Measurements from ENCODE around the gene EXOC3. TPM values are rescaled to one million over a fixed set of nuclear protein-coding genes. Genes with fewer than 3 reads are reported as not detected.

The EXOC3 gene
- polyA plus RNA-seq, 3 donors: 47.2 to 74.3 (median 58.4) TPM

DNA sequence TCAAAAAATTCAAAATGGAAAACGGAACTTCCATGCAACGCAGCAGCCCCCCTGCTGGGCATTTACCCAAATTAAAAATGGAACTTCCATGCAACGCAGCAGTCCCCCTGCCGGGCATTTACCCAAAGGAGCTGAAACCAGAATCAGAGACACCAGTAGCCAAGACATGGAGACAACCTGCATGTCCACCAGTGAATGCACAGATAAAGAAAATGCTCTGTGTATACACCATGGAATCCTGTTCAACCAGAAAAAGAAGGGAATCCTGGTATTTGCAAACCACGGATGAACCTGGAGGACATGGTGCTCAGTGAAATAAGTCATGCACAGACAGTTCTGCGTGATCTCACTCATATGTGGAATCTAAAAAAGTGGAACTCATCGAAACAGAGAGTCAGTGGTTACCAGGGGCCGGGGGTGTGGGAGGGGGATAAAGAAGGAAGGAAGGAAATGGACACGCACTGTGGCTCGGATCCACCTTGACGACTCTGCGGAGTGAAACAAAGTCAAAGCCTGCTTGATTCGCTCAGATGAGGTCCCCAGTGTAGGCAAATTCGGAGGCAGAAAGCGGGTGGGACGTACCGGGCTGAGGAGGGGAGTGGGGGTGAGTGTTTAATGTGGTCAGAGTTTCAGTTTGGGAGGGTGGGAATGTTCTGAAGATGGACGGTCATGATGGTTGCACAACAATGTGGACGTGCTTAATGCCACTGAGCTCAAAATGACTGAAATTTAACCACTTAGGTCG, 40.2 kb upstream of the EXOC3 start:
- DNase-seq (ENCODE audit: extremely low read depth in 1 of 11, low read depth in 9 of 11, low spot score in 4 of 11): no peak

DNA sequence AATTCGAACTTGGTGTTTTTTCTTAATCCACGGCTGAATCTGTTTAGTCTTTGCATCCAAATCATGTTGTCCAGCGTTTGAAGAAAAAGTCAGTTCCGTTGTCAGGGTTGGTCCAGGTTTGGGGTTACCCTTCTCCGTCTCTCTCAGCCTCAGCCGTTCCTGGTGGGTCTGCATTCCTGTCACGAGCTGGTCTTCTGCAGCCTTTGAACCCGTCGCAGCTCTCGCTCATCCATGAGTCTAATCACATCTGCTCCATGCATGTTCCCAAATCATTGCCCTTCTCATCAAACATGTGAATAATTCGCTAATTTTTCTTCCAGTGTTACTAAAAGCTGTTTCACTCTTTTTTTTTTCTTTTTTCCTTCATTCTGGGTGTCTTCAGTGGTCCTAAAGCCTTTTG, 39.0 kb upstream of the EXOC3 start:
- DNase-seq (ENCODE audit: extremely low read depth in 1 of 11, low read depth in 9 of 11, low spot score in 4 of 11): no peak

DNA sequence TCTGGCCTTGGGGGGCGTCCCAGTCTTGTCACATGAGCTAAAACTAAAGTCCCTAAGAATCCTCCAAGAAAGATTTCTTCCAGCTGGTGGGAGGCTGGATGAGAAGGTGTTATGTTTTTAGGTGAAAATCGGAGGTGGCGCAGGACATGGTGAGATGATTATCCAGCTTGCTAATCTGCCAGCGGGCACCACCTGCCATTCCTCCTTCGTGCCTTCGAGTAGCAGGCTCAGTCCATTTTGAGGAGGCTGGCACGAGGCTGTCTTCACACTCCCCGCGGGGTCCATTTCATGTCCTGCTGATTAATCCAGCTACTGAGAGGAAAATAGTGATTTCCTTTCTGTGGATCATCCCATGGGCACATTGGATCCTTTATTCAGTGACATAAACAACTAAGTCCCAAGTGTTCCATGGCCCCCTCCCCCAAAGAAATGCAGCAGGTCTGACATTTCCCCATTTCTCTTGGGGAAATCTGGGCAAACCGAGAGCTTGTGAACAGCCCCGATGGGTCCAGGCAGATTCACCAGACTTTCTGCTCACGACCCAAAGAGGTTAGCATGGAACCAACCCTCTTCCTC, 38.2 kb upstream of the EXOC3 start:
- no peak for DNase-seq (ENCODE audit: extremely low read depth in 1 of 11, low read depth in 9 of 11, low spot score in 4 of 11)

DNA sequence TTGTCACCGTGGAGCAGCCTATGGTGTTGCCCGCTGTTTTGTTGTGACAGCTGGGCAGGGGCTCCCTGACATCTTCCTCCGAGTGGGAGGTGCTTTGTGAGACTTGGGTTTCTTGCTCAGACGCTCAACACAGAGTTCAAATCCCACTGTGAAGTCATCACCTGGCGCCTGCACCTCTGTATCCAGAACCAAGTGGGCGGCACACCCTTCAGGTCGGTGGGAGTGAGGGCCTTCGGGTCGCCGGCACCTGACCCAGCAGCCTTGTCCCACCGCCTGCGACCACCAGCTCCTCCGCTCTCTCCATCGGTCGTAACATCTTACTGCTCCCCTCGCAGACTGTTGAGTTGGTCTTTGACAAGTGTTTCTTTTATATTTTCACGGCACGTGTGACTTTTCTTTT, 37.6 kb upstream of the EXOC3 start:
- no peak for DNase-seq (ENCODE audit: extremely low read depth in 1 of 11, low read depth in 9 of 11, low spot score in 4 of 11)

DNA sequence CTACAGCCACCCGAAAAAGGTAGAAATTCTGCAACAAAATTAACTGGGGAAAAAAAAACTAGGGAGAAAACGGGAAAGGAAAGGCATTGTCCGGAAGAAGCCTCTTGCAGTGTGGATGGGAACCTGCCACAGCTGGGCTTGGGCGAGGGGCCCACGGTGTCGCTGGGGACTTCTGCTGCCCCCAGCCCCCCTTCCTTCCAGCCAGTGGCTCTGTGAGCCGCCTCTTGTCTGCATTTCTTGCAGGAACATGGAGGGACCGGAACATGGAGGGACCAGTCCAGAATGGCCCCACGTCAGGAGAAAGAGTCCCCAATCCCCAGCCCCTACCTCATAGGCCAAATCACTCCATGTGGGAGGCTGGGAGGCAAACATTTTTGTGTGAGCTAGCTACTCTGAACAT, 36.9 kb upstream of the EXOC3 start:
- DNase-seq (ENCODE audit: extremely low read depth in 1 of 11, low read depth in 9 of 11, low spot score in 4 of 11): no peak

DNA sequence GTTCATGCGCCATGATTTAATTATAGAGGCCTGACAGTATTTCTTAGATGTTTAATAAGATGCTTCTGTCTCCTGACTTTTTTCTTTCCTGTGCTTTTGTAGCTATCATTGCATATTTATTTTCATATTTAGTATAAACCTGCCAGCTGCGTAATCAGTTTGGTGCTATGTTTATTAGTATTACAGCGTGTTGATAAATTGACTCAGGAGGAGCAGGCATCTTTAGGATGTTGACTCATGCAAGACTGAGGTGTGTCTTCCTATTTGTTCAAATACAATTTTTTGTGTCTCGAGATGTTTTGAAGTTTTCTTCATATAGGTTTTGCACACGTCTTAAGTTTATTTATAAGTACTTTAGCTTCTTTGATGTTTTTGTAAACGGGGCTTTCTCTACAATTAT, 35.9 kb upstream of the EXOC3 start:
- DNase-seq (ENCODE audit: extremely low read depth in 1 of 11, low read depth in 9 of 11, low spot score in 4 of 11): no peak

DNA sequence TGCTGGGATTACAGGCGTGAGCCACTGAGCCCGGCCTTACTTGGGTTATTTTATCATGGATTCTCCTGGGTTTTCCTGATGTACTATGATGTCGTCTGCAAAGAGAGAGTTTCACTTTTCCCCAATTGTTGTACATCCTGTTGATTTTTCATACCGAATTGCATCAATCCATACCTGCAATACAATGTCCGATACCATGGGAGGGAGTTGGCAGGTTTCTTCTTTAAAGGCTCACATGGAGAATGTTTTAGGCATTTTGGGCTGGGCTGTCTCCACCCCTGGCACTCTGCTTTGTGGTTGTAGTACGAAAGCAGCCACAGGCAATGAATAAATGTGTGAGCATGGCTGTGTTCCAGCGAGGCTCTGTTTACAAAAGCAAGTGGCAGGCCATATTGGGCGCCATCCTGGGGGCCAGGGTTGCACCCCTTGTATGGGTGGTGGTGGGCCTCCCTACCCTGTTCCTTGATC, 35.1 kb upstream of the EXOC3 start:
- DNase-seq (ENCODE audit: extremely low read depth in 1 of 11, low read depth in 9 of 11, low spot score in 4 of 11): no peak

DNA sequence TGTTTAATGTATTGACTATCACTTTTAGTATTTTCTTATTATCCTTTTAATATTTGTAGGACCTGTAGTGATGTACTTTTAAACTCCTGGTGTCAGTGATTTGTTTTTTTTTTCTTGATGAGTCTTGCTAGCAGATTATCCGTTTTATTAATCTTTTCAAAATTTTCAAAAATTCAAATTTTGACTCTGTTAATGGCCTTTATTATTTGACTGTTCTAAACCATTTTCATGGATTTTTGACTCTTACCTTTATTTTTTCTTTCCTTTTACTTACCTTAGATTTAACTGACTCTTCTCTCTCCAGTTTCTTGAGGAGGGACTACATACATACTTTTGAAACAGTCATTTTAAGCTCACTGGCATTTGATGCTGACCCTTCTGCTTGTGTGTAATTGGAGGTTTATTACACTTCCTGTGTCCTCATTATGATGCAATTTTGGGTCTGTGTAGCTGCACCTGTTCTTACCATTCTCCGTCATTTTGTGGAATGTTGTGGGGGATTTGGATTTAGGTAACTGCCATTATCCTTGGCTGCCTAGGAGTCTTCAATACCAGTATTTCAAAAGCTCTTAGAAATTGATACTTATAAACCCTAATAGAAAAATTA, 32.0 kb upstream of the EXOC3 start:
- no peak for DNase-seq (ENCODE audit: extremely low read depth in 1 of 11, low read depth in 9 of 11, low spot score in 4 of 11)

DNA sequence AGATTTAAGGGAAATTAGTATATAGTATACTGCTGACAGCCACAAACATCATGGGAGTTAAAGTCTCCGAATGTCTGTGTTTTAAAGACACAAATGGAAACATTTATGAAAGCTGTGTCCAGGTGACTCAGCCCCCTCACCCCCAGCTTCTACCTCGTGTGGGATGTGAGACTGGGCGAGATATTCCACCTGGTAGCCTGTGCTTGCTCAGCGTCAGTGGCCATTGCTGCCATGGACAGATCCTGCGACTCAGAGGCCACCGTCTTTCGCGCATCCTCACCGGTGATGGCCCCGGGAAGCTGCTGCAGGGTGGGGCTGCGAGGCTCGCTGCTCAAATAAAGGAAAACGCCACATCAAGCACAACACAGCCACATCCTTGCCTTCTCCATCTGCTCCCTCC, 31.2 kb upstream of the EXOC3 start:
- no peak for DNase-seq (ENCODE audit: extremely low read depth in 1 of 11, low read depth in 9 of 11, low spot score in 4 of 11)

DNA sequence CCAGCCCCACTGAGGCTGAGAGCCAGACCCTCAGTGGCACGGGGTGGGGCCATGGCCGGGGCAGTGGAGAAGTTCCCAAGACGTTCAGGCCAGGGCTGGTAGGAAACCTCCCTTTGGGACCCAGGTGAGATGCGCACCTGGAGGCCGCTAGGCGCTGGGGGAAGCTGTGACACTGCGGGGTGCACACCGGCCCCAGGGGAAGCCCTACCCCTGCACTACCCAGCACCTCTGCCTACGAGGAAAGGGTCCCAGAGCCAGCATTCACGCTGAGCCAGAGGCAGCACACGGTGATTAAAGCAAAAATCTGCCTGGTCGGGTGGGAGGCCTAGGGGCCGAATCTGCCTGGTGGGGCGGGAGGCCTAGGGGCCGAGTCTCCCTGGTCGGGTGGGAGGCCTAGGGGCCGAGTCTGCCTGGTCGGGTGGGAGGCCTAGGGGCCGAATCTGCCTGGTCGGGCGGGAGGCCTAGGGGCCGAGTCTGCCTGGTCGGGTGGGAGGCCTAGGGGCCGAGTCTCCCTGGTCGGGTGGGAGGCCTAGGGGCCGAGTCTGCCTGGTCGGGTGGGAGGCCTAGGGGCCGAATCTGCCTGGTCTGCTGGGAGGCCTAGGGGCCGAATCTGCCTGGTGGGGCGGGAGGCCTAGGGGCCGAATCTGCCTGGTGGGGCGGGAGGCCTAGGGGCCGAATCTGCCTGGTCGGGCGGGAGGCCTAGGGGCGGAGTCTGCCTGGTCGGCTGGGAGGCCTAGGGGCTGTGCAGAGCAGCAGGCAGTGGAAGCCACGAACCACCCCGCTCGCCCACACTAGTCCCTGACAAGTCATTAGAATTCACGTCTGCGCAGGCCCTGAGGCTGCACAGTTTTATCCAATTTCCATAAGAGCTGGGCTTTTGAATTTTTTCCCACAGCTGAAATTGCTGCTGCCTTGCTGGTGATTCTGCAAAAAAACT, 27.7 kb upstream of the EXOC3 start:
- DNase-seq (ENCODE audit: extremely low read depth in 1 of 11, low read depth in 9 of 11, low spot score in 4 of 11): peak in 4 of 11 donors; percentile 56 to 82 (median 66)

DNA sequence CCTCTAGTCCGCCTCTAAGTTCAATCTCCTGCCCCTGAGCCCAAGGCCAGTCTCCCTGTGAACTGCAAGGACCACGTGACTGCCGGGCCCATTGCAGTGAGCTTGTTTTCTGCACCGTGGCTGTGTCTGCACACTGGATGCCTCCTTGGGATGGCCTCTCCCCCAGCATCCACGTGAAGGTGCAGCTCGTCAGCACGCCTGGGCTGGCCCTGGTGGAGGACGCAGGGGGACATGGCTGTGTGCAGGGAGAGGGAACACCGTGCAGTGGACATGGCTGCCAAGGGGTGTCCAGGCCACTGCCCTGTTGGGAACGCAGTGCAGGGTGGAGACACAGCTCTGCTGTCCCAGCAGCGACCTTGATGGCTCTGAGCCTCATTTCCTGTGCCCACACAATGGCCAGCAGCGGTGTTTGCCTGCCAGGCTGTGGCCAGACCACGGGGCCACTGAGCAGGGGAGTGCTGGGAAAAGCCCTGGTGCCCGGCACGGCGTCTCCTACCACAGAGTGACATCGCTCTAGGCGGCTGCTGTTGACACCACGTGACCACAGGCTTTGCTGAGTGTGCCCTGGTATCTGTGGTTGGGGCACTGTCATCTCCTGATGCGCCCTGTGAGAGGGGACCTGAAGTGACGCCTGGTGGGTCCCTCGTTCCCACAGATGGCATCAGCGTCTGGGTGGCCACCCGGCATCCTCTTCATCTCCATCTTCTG, 26.9 kb upstream of the EXOC3 start:
- no peak for DNase-seq (ENCODE audit: extremely low read depth in 1 of 11, low read depth in 9 of 11, low spot score in 4 of 11)

DNA sequence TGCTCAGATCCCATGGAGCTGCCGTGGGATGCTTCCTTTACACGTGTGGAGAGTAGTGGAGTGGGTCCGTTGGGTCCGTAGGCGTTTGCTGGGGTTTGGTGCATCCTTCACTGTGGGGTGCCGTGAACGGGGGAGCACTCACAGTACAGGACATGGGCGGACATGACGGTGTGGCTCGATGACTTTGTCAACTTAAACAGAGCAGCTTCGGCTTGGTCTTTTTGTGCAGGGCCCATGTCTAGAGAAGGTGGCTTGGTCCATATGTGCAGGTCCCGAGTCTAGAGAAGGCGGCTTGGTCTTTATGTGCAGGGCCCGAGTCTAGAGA, 26.4 kb upstream of the EXOC3 start:
- no peak for DNase-seq (ENCODE audit: extremely low read depth in 1 of 11, low read depth in 9 of 11, low spot score in 4 of 11)

DNA sequence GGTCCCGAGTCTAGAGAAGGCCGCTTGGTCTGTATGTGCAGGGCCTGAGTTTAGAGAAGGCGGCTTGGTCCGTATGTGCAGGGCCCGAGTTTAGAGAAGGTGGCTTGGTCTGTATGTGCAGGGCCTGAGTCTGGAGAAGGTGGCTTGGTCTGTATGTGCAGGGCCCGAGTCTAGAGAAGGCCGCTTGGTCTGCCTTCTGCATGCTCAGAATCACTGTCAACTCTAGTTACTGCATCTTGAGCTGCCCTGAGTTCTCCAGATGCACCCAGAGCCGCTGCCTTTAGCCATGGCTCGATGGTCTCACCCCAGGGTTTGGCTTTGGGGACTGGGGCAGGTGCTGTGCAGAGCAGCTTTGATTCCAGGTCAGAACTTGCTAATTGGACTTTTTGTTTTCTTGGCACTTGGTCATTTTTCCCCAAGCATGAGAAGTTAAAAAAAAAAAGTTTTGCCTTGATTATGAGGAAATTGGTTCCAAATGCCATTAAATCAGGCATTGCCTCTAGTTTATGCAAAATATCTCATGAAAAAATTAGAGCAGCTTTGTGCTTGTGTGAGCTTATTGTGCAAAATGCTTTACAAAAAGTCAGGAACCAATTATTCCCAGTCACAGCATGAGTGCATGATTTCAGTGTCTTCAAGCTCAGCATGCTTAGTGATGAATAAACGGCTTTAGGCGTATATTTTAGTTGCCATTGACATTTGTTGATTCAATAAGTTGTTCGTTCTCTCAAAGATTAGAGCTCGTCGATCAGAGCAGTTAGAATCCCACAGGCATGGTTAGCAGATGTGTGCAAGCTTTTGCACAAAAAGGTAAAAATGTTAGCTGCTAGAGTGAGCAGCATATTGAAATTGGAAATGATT, 25.4 kb upstream of the EXOC3 start:
- DNase-seq (ENCODE audit: extremely low read depth in 1 of 11, low read depth in 9 of 11, low spot score in 4 of 11): no peak

DNA sequence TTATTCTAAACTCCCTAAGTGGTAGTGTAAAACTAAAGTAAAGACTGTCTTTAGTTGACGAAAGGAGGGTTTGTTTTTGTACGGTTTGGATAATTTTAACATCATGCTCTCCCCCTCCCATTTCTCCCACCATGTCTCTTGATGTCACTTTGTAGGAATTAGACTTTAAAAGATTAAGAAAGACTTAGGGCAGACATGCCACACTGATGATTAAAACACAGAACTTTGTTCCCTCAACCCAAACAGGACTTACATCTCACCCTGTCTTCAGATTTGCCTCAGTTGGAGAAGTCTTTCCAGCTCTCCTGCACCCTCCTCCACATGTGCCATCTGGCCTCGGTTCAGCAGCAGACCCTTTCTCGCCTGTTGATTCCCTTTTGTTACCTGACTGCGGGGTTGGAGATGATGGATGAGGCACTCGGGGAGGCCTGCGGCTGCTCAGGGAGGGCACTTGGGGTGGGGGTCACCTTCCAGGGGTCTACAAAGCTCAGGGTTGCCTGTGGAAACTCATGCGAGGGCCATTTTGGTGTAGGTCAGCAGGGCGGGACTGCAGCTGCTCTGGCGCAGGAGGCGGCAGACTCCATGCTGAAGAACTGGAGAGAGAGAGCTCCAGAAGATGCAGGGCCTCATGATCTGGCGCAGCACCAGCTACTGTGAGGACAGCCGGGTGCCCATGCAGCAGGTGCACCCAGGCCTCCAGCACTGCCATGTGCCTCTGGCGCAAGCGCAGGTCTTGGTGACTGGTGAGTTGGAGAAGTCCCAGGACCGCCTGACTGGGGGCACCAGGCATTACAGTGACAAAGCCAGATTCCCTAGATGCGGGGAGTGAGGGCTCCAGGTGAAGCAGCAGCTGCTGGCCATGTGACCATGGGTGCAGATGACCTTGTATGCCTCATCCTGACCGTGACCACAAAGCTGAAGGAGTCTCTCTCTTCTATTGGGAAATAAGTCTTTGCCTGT, 24.5 kb upstream of the EXOC3 start:
- DNase-seq (ENCODE audit: extremely low read depth in 1 of 11, low read depth in 9 of 11, low spot score in 4 of 11): no peak

DNA sequence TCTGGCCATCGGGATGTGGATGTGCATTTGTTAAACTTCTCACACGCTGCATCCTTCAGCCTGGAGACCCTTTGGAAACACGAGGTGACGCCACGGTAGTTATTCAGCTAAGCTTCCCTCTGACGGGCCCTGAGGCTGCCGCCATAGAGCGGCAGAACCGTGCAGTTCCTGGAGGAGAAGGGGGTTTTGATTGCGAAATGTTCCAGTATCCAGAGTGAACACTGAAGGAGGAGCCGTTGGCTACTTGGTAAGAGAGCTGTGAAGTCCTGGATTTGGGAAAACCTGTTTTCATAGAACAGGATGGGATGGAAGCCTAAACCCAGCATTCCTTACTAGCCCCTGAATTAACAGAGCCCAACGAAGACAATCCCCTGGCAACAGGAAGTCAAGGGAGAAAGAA, 23.0 kb upstream of the EXOC3 start:
- no peak for DNase-seq (ENCODE audit: extremely low read depth in 1 of 11, low read depth in 9 of 11, low spot score in 4 of 11)

DNA sequence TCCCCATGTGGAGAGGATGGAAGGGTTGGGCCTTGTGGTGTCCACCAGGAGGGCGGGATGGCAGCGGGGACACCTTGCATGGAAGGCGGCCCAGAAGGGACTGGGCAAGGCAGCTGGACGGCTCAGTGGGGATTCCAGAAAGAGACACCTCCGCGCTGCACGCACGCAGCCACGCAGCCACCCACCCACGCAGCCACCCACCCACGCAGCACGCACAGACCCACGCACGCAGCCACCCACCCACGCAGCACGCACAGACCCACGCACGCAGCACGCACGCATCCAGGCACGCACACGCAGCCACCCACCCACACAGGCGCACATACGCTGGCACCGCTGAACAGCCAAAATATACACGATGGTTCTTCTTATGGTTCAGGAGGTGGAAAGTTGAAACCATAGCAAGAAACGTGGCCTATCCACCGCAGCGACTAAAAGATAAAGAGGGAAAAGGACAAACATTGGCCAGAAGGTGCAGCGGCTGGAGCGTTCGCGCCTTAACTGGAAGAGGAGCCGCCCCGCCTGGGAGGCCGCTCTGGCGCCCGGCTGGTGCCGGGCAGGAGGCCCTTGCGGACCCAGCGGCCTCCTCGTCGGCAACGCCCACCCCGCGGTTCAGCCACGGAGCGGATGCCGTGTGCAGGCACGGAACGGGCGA, 22.2 kb upstream of the EXOC3 start:
- DNase-seq (ENCODE audit: extremely low read depth in 1 of 11, low read depth in 9 of 11, low spot score in 4 of 11): no peak

Measured in renal cortex interstitium (tissue), 11 donors.